Stimulated activated CD8-positive, alpha-beta memory T cell treated with anti-CD3 and anti-CD28 coated beads, Interleukin-7, amount 100 ng/mL, for 24 hours (primary cell): ENCODE data around the gene KRTAP1-5.
"Not testable (repeated sequence)": the region's sequence is repeated elsewhere in the genome, so short reads cannot be mapped to it uniquely, and the experiment has no call there.

Experiments used
- DNase-seq: peaks from one replicate; pipeline ENCODE4 v3.0.0-alpha.2; 2020; ENCODE audit warnings: low read depth

The KRTAP1-5 gene

DNA sequence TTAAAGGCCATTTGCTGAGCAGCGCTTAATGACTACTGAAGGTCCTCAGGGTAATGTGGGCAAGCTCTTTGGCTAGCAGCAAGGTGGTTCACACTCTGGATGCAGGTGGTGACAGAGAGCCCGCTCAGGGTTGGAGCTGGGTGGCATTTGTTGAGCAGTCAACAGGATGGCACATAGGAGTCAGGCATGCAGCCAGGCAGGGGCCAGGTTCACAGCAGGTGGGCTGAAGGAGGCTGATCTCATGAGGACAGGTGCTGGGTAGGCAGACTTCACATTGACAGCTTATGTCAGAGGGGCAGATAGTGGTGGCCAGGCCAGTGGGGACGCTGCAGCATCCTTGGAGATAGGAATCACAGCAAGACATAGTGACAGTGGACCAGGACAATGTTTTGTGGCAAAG is 22.6 kb downstream of the KRTAP1-5 start:
- DNase-seq, result no peak

DNA sequence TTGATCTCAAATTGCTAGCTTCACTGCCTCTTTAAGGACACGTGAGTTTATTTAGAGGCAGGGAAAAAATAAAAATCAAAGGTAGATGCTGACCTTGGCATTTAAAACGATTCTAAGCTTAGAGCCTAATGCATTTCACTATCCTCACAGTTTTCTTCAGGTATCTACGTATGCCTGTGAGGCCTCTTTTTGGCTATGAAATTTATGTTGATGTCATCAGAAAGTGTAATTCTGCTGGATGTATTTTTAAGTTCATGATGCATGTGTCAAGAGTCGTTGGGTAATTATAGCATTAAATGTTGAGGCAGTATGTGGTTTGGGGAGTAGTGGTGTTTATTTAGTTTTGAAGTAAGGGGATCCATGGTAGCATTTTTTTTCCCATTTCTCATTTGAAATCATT is 23.1 kb downstream of the KRTAP1-5 start:
- DNase-seq, result no peak

DNA sequence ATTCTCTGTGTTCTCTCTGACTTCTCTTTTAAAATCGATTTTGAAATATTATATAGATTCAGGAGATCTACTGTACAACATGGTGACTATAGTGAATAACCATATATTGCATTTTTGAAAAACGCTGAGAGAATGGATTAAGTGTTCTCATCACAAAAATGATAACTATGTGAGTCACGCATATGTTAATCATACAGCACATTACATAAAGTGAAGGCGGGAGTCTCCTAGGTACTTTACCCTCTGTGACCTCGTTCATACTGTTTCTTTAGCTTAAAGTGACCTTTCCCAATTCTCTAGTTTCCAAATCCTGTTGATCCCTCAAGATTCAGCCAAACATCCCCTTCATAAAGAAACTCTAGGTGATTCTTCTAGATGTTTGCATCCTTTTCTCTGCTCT is 24.2 kb downstream of the KRTAP1-5 start:
- no peak for DNase-seq

DNA sequence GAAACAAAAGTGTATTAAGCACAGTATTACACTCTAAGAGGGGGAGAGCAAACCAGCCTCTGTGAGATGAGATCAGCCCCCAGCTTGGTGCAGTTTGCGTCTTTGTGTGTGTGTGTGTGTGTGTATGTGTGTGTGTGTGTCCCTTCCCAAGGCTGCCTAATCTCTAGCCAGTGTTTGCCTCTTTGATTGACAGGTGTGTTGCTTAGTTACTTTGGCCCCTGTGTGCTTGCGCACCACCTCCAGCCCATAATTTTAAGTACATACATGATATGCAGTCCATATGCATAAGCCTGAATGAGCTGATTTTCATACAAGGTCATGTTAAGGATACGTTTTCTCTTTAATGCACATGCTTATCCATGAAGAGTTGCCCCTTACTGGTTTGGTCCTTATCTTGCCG is 25.2 kb downstream of the KRTAP1-5 start:
- no peak for DNase-seq

DNA sequence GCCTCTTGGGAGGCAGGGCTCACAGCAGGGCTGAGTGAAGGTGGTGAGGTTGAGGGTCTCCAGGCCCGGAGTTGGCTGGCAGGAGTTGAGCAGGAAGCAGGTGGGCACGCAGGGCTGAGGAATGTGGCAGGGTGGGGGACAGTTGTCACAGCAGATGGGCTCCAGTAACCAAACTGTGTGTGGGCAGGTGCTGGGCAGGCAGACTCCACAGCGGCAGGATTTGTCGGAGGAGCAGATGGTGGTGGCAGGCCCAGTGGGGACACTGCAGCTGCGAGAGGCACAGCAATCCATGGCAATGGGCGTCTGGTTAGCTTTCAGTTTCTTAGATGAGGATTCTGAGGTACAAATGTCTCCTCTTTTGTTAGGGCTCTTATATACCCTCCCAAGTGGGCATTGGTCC is 27.4 kb downstream of the KRTAP1-5 start, which contains the start of gene KRTAP3-2:
KRTAP3-2 (minus strand) TSS at position 344 of the 400 bp plus-strand sequence; CDS start at position 291, 53 bp downstream.
- not testable (repeated sequence) for DNase-seq

DNA sequence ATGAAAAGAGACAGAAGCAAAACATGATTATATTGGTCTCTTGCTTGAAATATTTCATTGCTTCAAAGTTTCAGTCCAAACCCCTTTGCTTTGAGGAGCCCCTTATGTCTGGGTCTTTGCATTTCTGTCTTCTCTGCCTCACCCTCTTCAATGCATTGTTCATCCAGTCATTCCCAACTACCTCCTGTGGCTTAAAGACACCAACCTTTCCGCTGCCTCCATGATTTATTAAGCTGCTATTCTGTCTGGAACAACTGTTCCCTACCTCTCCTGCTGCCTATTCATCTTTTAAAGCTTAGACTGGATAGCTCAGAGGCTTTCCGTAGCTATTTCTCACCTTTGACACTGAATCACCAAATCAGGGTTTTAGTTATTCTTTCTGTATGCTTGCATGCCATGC is 29.6 kb downstream of the KRTAP1-5 start:
- DNase-seq, result no peak

DNA sequence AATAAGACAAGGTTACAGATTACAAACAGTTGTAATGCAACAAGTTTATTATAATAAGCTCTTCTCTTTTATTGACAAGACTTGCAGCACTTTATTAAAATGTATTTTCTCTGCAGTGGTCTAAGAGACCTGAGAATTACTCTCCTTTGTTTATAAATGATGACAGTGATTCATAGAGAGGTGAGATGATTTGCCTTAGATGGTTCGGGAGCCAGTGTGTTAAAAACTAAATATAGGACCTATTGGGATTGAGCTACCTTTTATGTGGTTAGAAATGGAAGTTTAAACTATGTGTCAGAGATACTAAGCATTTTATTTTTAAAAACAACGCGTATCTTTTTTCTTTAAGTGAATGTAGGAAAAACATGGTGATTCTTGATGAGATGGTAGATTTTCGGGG is 30.2 kb downstream of the KRTAP1-5 start:
- DNase-seq, result no peak

DNA sequence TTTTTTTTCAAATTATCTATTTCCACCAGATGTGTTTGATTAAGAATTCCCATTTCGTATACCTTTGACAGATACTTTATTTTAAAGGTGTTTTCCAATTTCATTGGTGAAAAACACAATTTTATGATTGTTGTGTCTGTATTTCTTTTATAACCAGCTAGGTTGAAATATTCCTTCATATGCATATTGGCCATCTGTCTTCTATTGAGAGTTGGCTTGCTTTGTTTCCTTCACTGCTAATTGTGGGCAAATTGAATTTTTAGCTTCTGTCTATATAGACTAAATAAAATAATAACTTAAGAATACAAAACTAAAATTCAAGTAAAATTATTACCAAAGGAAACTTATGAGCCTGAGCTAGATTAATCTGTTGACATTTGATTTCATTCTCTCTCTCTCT is 31.9 kb downstream of the KRTAP1-5 start:
- no peak for DNase-seq

DNA sequence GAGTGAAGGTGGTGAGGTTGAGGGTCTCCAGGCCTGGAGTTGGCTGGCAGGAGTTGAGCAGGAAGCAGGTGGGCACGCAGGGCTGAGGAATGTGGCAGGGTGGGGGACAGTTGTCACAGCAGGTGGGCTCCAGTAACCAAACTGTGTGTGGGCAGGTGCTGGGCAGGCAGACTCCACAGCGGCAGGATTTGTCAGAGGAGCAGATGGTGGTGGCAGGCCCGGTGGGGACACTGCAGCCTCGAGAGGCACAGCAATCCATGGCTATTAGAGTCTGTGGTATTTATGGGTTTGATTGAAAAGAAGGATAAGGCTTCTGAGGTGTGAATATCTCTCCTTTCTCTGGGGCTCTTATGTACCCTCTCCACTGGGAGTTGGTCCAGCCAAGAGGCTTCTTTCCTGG is 33.2 kb downstream of the KRTAP1-5 start, which contains the start of gene KRTAP3-3:
KRTAP3-3 (minus strand) TSS at position 326 of the 400 bp plus-strand sequence; CDS start at position 259, 67 bp downstream.
- DNase-seq, result no peak

DNA sequence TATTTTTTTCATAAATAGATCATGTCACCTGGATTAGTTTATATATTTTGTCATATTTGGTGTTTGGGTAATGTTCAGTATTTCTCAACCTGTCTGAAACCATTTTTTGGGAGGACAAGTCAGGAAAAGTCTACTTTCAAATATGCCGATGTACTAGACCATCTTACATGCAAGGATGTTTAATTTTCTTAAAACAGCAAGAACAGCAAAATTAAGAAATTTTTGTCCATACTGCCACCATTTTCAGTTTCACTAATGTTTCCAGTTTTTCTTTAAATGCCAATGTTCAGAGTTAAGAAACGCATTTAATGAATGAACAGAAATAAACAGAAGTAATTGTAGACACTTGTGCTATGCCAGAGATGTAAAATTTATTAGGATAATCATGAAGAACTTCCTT is 33.9 kb downstream of the KRTAP1-5 start:
- no peak for DNase-seq

DNA sequence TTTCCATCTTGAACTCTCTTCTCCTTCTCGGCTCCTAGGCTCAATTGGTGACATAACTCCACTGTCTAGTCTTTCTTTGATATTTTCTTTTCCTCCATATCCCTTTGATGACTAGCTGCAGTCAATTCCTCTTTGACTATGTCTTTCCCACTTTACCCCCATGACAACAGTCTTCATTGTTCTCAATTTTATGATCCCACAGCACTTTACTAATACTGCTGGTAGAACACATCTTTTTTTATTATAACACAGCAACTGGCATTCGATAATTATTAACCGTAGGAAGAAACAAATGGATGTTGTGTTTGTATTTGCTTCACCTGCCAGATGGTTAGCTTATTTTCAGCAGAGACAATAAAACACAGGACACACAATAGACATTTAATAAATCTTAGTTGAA is 34.3 kb downstream of the KRTAP1-5 start:
- DNase-seq, result no peak

DNA sequence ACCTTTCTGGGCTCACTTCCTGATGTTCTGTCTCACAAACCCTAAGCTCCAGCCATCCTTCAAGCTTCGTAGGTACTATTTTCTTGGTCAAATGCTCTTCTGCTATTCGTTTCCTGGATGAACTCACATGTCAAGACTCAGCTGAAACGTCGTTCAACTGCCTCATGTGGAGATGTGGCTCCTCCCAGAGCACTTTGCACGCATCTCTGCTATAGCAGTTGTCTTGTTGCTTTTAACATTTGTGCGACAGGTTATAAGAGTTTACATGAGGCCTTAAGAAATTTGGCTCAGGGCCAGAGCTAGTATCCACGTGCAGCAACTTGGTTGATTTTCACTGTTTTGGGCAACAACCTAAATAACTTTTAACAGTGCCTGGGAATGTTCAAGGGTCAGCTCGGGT is 40.1 kb downstream of the KRTAP1-5 start:
- DNase-seq, result no peak

DNA sequence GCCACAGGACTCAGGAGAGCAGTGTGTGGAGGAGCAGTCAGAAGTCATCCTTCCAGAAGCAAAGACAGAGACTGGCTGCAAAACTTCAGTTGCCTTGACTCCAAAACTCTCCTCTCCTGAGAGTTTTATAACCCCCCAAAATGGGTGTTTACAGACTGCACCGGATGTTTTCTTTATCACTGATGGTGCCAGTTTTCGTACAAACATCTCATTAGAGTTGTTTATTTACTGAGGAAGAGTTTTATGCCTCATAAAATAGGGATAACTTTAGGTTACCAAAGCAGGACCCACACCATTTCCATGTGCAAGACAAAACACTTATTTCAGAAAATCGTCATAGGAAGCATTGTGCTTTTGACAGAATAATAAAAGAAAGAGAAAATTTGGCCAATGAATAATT is 42.8 kb downstream of the KRTAP1-5 start, which contains the start of gene KRT40:
KRT40 (minus strand) TSS at position 101 of the 400 bp plus-strand sequence; CDS start at position 48, 53 bp downstream.
- no peak for DNase-seq

DNA sequence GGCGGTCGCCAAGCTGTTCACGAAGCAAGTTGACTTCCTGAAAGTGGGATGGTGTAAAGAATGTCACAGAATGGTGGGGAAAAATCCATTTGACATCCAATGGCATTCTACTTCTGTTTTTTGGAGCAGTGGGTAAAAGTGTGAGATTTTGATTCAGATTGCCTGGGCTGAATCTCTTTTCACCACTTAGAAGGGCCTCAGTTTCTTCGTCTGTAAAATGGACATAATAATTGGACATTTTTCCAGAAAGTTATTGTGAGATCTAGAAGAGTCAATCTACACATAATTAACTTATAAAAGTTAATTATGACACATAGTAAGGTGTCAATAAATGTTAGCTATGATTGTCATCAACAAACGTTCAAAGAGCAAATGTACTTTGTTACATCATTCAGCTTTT is 45.9 kb downstream of the KRTAP1-5 start:
- DNase-seq, result no peak

DNA sequence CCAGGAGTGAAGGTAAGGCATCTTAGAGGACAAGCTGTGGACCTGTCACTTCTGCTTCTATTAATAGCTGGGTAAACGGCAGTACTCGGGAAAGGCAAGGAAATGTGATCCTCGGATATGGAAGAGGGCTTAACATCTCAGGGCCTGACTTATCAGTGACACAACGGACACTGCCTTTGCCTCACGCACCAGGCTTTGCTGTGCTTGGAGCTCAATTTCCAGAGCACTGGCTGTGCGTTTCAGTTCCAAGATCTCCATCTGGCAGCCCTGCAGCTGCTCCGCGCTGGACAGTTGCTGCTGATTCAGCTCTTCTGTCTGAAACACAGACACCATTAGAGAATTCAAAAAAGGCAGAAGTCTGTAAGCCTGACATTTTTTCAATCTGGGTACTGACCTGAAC is 46.4 kb downstream of the KRTAP1-5 start:
- DNase-seq, result no peak

DNA sequence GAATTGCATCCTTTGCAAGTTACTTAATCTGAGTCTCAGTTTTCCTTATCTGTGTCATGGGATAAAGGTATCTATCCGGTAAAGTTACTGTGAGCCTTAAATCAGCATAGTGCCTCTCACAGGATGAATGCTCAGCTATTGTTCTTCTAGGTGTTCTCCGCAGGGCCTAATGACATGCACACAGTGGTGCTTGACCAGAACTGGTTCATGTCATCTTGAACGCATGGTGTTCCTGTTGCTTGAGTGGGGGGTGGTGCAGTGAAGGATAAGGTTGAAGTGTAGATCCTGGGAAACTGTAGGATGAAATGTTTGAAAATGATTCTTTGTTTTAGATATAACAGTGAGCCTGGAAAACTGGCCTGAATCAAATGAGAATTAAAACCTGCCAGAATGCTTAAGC is 46.9 kb downstream of the KRTAP1-5 start:
- no peak for DNase-seq

DNA sequence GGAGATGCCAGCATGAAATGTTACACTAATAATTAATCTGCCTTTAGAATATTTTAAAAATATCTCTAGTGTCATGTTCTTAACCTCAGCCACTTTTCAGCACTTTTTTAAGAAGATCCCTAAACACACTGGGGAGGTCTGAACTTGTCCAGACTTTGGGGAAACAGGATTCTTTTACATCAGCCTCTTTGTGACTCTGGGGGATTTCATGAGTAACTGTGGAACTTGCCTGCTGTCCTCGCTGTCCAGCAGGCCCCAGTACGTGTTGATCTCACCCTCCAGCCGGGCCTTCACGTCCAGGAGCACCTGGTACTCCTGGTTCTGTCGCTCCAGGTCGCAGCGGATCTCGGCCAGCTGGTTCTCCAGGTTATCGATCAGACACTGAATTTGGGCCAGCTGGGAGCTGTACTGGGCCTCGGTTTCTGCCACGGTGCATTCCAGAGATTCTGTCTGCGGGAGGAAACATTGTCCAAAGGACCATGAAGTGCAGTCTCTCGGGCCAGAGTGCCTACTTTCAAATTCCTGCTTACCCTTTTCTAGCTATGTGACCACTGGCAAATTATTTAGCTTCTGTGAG is 48.3 kb downstream of the KRTAP1-5 start:
- DNase-seq, result no peak
